Stimulated activated naive CD4-positive, alpha-beta T cell (primary cell): ENCODE data around the gene EOLA2.
"Not testable (repeated sequence)": the region's sequence is repeated elsewhere in the genome, so short reads cannot be mapped to it uniquely, and the experiment has no call there.

ENCODE experiments used
- DNase-seq, 6 experiments: peaks; one replicate each; lab custom pipeline; 2025; lab: John Stamatoyannopoulos, UW

EOLA2 gene

DNA sequence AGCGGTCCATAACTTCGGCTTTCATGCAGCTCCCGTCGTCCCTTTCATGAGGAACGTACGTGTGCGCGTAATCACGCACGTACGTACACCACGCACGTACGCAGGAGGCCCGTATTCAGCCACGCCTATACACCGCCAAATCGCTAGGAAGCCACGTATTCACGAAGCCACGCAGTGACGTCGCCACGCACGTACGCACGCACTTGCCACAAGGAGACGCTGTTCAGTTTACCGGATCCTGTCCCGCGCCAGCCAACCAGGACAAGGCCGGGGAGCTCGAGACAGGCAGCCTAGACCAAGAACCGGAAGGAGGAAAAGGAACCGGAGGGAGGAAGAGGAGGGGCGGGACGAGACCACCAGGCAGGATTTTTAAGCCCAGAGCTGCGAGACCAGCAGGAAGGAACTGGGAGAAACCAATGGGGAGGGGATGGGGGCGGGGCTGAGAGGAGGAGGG, at the start of gene EOLA2:
Gene EOLA2 (minus strand): TSS at position 65 of the 454 bp plus-strand sequence. CDS start 4,617 bp downstream, outside the sequence.
- DNase-seq, result peak; percentile 88 to 94 (median 92)

DNA sequence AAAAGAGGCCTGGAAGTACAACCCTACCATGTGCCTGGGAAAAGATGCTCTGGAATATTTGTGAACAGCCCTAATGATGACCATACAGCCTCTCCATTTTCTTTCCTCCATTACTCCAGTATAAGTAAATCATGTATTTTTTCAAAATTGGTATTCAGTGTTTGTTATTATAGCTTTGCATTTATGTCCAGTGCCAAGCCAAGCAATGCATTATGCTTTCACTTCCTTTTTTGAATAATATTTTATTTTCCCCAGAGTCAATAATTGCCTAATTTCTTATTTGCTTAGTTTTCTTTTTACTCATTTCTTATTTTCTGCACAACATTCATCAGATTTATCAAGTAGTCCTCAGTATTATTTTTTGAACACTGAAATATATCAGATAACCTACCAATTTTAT, 49.3 kb upstream of the EOLA2 start:
- no peak for DNase-seq

DNA sequence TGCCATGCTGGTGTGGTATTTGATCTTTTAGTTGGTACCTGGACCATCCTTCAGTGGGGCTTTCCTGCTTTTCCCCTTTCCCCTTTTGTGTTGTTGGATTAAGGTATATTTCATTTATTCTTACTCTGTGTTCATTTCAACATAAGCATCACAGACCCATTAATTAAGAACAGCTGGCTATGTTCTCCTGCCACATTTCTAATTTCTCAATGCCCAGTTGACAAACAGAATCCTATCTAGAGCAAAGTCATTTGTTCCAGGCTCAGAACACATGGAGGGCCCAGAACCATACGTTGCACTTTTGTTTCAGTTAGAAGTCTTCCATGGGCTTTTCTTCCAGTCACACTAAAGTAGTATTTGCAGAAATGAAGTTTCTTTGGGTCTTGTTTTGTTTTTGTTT, 46.1 kb upstream of the EOLA2 start:
- DNase-seq, result no peak

DNA sequence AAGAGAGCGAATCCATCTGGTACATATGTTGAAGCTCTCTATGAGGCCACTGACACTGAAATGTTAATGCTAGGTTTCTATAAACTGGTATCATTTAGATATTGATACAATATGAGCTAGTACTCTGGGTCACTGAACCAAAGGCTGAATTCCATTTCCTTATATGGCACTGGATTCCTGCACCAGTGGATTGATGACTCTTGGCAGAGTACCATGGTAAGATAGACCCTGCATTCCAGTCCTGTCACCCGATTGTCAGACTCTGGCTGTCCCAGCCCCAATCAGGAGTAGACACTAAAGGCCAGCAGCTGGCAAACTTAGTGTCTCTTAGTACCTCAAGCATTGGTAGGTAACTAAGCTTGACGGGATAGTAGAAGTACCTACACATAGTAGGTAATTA, 44.0 kb upstream of the EOLA2 start:
- no peak for DNase-seq

DNA sequence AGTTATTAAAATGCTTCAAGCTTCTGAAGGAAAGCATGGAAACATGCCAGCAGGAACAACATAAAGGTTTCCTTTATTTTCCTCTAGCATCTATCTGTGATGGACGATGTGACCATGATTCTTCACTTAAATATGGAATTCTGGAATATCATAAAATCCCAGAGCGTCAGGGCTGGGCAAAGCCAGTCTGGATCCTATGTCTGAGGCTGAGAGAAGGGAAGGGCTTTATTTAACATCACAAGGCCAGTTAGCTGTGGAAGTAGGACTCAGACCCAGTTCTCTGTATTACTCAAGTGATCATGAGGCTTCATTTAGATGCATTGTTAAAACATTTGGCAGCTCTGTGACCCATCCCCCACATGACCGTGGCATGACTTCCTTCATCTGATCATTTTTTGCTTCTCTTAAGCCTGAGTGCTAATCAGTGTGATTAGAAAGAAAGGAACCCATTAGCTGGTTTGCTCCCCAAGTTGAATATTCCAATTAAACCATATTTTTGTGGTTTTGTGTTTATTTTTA, 40.9 kb upstream of the EOLA2 start:
- no peak for DNase-seq

DNA sequence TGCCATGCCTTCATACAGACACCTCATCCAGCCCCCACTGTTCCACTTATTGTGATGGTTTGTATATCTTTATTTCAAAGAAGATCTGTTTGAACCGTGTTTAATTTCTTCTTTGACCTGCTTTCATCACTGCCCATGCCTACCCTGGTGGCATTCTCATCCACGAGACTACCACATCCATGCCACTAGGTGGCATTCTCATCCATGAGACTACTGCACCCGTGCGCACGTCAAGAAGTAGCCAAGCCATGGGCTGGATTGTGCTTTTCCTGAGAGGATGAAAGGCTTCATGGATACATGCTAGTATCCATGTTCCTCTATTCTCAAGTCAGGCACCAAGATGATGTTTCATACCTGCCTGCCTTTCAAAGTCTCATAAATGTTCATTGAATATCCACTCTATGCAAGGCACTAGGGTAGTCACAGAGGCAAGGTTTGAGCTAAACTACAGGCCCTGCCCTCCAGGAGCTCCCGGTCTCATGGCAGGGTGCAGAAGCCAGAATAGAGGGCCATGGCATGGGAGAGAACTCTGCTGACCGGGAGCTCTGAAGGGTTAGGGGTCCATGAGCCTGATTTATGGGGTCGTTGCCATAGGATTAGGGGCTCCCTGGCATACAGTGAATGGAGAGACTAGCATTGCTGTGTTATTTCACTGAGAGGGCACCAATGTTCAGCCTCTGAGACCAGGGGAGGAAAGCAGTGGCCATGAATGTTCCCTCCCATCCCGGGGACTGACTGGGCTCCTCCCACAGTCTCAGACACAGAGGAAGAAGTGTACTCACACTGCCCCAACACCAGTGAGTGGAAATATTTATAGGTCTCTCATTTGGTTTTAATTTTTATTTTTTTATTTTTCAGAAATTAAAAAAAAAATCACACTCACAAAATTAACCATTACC, 24.8 kb upstream of the EOLA2 start:
- peak in 2 of 6 experiments; percentile 1 to 2 for DNase-seq

DNA sequence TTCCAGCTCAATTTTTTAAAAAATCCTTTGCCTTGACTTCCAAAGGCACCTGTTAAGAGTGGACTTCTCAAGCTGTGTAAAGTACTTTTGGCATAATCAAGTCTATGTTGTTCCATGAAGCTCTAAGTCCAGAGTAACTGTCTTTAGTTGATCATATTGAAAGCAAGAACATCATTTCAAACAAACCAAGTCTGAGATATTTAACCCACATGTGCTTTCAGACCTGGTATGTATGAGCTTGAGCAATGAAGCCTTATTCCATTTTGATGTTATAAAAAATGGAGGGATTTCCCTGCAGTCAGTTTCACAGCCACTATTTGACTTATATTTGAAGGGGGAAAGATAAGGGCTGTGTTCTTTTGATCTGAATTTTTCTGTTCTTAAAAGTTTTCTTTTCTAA, 23.7 kb upstream of the EOLA2 start:
- no peak for DNase-seq

DNA sequence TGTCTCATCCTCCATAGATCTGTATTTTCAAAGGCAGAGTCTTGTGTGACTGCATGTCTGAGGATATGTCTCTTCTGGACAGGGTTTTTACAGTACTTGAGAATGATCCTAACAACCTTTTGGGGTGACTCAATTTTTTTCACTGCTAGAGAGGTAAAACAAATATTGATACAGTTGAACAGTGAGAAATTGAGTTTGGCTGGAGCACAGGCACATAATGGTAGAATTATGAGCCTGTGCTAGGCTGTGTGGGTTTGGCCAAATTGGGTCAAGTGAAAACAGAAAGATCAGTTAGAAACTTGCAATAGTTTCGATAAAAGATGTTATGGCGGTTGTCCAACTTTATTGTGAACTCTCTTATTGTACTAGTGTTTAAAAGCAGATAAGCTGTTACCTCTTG, 23.3 kb upstream of the EOLA2 start:
- DNase-seq, result no peak

DNA sequence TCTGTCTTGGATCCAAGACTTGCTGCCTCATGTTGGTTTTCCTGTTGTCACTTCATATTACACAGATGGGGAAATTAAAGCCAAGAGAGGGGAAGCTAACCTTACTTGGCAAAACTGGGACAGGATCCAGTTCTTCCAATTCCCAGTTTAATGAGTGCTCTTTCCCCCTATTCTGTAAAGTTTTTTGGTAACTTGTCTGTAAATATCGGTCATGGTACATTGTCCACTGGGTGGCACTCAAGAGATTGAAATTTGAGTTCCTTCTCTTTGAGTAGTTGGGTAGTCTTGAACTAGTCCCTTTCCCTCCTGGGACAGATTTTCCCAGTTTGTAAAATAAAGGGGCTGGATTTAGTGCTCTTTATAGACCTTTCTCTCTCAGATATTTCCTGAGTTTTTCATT, 12.4 kb upstream of the EOLA2 start:
- peak in 1 of 6 experiments; percentile 3 for DNase-seq

DNA sequence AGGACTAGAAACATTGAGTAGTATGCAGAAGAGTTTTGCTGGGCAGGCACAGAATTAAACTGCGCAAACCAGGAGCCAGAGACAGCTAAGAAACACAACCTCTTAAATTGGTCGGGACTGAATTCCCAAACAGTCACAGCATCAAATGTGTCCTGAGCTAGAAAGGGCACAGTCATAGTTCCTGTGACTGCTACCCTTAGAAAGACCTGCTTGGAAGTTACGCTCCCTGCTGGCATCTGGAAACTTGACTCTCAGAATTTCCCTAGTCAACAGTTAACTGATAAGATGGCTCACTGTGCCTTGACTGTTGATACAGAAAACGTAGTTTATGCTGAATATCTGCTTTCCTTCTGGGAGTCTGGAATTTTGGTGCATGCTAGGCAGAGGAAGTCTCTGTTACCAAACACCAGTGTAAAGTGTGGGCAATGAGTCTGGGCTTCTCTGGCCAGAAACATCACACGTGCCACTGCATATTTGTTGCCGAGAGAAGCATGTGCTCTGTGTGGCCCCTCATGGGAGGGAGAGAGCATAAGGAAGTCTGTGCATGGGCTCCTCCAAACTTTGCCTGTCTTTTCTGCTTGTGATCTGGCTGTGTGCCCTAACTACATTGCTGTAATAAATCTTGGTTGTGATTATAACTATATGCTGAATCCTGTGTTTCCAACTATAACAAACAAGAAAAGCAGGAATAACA, 11.6 kb upstream of the EOLA2 start:
- DNase-seq, result no peak

DNA sequence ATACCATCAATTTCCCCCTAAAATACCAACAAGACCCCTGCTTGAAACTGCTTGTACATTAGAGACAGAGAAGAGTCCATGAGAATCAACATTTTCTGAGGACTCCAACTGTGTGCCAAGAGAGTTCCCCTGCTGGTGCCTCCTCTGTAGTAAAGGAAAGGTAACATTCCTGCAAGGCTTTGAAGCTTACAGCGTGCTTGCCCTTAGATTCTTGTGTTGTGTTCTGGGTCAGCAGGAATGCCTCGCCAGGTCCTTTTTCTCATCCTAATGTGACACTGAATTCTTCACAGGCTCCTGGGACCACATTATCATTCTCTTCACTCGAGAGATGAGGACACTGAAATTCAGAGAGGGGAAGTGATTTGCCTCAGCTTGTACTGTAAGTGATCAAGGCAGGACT, 9.7 kb upstream of the EOLA2 start:
- no peak for DNase-seq

DNA sequence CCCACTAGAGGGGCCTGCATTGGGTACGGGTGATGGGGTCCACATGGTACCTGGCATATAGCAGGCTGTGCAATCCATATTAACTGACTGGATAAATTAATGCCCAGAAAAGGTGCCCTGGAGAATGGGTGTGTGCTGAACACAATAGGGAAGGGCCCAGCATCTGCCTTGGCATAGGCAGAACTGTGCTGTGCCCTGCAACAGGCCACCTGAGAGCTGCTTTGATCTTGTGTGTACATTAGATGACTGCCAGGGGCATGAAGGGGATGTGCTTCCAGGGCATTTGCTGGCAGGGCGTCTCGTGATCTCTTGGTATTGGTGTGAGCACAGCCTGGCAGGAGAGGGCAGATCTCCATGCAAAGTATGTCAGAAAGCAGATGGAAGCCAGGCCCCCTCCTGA, 8.6 kb upstream of the EOLA2 start:
- not testable (repeated sequence) for DNase-seq

DNA sequence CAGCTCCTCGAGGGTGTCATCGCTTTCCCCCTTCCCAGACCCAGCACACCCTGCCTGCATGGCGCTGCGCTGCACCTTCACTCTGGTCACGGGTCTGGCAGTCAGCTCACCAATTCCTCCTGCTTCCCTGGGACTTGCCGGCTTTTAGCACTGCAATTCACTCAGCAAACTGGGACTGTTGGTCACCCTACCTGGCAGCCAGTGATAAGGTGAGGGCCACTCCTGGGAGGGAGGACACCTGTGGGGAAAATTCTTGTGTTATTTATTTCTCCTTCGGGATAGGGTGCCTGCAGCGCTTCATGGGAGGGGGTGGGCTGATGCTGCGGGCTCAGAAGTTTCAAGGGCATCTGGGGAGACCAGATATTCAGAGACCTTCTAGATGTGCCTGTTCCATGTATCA, 7.5 kb upstream of the EOLA2 start:
- not testable (repeated sequence) for DNase-seq

DNA sequence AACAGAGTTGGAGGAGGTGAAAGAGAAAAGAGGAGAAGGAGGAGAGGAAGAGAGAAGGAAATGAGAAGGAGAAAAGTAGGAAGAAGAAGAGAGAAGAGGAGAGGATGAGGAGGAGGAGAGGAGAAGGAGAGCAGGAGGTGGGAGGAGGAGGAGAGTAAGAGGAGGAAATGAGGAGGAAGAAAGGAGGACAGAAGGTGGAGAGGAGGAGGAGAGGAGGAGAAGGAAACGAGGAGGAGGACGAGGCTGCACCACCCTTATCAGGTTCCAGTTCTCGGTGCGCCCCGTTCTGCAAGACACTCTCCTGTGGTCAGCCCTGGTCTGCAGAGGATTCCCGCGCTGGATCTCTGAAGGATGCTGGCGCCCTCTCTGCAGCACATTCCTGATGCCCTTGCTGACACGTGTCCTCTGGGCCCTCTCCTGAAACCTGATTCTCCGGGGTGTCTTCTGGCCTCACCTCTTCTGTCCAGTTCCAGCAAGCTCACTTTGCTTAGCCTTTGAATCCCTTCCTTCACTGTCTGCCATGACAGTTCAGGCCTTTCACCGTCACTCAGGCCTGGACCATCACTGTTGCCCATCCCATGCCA, 6.9 kb upstream of the EOLA2 start:
- DNase-seq, result not testable (repeated sequence)

DNA sequence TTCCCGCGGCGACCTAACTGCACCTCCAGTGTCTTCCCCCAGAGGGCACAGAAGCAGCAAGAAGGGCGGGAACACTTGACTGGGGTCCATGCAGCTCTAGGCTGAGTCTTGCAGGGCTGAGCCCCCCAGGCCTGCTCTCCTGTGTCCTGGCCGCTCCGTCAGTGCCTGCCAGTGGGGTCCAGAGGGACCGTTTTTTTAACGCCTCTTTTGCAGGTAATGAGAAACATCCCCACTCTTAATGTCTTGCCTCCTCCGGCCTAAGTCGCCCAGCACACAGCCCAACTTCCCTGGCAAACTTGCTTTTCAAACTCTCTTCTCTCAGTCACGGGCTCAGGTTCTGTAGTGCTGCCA, 2.4 kb upstream of the EOLA2 start:
- not testable (repeated sequence) for DNase-seq

DNA sequence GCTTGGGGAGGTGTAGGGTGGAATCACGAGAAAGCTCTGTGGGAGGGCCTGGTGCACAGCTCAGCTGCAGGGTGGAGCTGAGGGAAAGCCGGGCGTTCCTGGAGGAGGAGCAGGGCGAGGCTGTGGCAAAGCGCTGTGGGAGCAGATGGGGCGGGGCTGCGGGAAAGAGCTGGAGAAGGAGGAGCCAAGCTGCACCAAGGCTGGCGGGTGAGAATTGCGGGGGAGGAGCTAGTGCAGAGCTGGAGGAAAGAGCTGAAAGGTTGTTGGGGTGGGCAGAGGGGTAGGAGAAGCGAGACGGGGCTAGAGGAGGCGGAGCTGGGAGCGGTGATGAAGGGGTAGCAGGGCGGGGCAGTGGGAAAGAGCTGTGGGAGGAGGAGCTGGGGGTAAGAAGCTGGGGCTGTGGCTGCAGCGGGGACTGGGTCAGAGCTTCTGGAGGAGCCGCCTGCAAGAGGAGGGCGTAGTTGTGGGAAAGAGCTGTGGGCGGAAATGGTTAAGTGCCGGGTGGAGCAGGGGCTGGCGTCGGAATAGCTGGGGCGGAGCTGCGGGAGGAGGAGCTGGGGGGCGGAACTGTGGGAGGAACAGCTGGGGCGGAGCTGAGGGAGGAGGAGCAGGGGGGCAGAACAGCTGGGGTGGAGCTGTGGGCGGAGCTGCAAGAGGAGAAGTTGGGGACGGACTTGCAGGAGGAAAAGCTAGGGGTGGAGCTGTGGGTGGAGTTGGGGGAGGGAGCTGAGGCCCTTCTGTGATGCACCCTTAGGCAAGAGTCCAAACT, 1.8 kb upstream of the EOLA2 start:
- DNase-seq, result peak; percentile 80 to 93 (median 92)

DNA sequence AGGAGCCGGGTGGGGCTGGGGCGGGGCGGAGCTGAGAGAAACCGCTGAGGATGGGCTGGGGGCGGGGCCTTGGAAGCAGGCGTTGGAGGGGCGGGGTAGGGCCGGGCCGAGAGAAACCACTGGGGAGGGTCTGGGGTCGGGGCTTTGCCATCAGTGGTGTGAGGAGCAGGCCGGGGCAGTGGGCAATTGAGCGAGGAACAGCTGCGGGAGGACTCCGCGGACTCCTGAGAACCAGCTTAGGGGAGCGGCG, 1.3 kb upstream of the EOLA2 start:
- peak in 1 of 6 experiments; percentile 91 for DNase-seq

DNA sequence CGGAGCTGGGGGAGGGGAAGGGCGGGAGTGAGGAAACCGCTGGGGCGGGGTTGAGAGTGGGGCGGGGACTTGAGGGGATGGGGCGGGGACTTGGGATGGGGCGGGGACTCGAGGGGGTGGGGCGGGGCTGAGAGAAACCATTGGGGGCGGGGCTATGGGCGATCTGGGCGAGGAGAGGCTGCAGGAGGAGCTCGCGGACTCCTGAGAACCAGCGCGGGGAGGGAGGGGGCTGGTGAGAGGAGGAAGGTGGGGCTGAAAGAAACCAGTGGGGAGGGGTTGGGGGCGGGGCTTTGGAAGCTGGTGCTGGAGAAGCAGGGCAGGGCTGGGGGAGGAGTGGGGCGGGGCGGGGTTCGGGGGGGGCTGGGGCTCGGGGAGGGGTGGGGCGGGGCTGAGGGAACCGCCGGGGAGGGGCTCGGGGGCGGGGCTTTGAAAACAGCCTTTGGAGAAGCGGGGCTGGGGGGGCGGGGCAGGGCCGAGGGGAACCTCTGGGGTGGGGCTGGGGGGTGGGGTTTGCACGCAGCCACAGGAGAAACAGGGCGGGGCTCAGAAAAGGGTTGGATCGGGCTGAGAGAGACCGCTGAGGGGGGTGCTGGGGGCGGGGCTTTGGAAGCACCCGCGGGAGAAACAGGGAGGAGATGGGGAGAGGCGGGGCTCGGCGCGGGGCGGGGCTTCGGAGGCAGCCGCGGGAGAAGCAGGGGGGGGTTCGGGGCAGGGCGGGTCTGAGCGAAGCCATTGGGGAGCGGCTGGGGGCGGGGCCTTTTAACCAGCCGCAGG, 777 bp upstream of the EOLA2 start:
- peak; percentile 88 to 97 (median 92) for DNase-seq

DNA sequence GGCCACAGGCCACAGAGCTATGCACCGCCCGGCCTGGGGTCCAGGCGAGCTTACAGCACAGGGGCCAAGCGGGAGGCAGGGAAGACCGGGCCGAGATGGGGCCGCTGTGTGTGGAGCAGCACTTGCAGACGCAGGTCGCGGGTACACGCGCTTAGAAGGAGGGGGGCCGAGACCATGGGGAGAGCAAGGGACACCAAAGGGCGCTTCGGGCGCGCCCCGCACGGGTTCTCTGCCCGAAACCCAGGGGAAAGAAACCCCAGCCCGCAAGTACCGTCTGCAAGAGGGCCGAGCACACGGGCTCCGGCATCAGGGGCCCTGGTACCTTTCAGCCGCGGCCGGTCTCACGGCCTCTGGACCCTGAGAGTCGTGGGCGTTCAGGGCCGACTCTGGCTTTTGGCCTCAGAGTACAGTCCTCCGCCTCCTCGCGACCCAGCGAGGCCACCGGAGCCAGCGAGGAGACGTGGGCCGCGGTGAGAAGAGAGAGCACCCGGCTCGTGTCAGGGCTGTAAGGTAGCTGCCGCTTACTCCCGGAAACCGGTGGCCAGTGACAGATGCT, 342 bp downstream of the EOLA2 start:
- DNase-seq, result peak in 2 of 6 experiments; percentile 12 to 26

DNA sequence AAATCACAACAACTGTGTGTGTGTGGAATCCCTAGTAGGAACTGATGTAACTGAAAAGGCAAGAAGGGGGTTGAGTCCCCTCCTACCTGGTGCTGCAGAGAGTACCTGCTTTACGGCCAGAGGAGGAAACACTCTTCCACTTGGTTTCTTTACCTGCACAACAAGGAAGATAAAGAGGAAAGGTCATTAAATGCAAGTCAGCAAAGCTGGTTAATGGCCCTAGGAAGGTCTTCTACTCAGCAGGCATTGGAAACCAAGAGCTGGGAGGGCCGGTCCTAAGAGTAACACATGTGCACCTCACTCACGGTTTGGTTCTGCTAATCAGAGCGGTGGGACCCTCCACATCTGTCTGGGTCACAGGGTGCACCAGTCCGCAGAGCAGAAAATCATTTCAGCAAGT, 963 bp downstream of the EOLA2 start:
- not testable (repeated sequence) for DNase-seq

DNA sequence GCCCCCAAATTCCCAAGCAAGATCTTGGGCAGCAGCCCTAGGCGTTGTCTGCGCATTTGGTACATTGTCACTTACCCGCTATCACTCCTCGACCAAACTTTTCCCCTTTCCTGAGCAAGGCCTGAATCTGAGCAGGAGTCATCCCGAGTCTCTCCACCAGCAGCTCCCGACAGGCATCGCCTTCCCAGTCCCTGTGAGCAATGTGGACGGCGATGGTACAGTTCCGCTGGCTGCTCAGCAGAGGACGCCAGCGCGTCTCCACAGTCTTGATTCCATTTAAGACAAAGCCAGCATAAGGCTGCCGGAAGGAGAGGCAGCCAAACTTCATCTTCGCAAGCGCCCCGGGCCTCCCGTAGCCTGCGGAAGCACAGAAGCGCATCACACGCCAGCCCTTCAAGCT, 4.7 kb downstream of the EOLA2 start:
- DNase-seq, result not testable (repeated sequence)
